Subcutaneous abdominal adipose tissue (tissue), 5 donors: ENCODE results near the gene PGM2L1.
"Not testable (repeated sequence)": the region's sequence is repeated elsewhere in the genome, so short reads cannot be mapped to it uniquely, and the experiment has no call there.

Experiments
- H3K27ac ChIP-seq: one replicate; pipeline ENCODE4 v1.7.0; 2013; ENCODE audit warnings: low read depth, mild to moderate bottlenecking, inconsistent platforms, low read length, moderate library complexity
- H3K27me3 ChIP-seq, 5 donors: one replicate each; pipeline ENCODE4 v1.7.0; 2013; ENCODE audit warnings: low read length in 5 of 5, inconsistent platforms in 1 of 5; ENCODE audit not compliant: control insufficient read depth in 5 of 5, insufficient read depth in 4 of 5
- H3K36me3 ChIP-seq, 5 donors: one replicate each; pipeline ENCODE4 v1.7.0; 2013; ENCODE audit warnings: low read length in 5 of 5; ENCODE audit not compliant: control insufficient read depth in 5 of 5, insufficient read depth in 5 of 5
- H3K4me1 ChIP-seq, 5 donors: one replicate each; pipeline ENCODE4 v1.7.0; 2013; ENCODE audit warnings: low read length in 5 of 5, mild to moderate bottlenecking in 3 of 5, moderate library complexity in 1 of 5; ENCODE audit not compliant: control insufficient read depth in 5 of 5, insufficient read depth in 5 of 5
- H3K4me3 ChIP-seq, 5 donors: one replicate each; pipeline ENCODE4 v1.7.0; 2013; ENCODE audit warnings: low read length in 5 of 5, low read depth in 1 of 5
- H3K9ac ChIP-seq, 5 donors: one replicate each; pipeline ENCODE4 v1.7.0; 2013; ENCODE audit warnings: low read length in 5 of 5, mild to moderate bottlenecking in 4 of 5, moderate library complexity in 3 of 5
- H3K9me3 ChIP-seq, 5 donors: one replicate each; pipeline ENCODE4 v1.7.0; 2013; ENCODE audit warnings: low read length in 5 of 5; ENCODE audit not compliant: control insufficient read depth in 5 of 5
- donor health status: healthy.
- donor health status: healthy.
- donor health status: healthy.
- donor health status: healthy.
- donor health status: healthy.

Gene PGM2L1

GRCh38 chr11:74347381-74347780 lies 50.9 kb downstream of the PGM2L1 start:
- peaks cover 0 to 7% (median 0%) of the 10 kb centered on the region in 5 donors for H3K36me3 ChIP-seq
- no peak overlapping the region for H3K9ac ChIP-seq
- no peaks in the 10 kb centered on the region for H3K27me3 ChIP-seq
- H3K4me3 ChIP-seq, result no peak overlapping the region
- no peaks in the 10 kb centered on the region for H3K9me3 ChIP-seq
- H3K27ac ChIP-seq, result no peak overlapping the region
- H3K4me1 ChIP-seq, result no peaks in the 10 kb centered on the region

GRCh38 chr11:74345420-74345819 lies 52.8 kb downstream of the PGM2L1 start:
- H3K9ac ChIP-seq, result no peak overlapping the region
- H3K27me3 ChIP-seq, result no peaks in the 10 kb centered on the region
- no peak overlapping the region for H3K4me3 ChIP-seq
- H3K4me1 ChIP-seq, result peaks cover 0 to 4% (median 0%) of the 10 kb centered on the region in 5 donors
- no peaks in the 10 kb centered on the region for H3K9me3 ChIP-seq
- H3K27ac ChIP-seq, result no peak overlapping the region
- peaks cover 0 to 9% (median 0%) of the 10 kb centered on the region in 5 donors for H3K36me3 ChIP-seq

- Histone ChIP-seq H3K36me3 (peaks cover 0 to 9% (median 6%) of the 10 kb centered on the region in 5 donors), H3K4me1 (peaks cover 0 to 4% (median 0%) of the 10 kb centered on the region in 5 donors), H3K4me3 (no peak overlapping the region), H3K27me3 (no peaks in the 10 kb centered on the region), H3K27ac (no peak overlapping the region), H3K9me3 (no peaks in the 10 kb centered on the region), H3K9ac (no peak overlapping the region)
Measured at GRCh38 chr11:74341921-74342320, 56.3 kb downstream of the PGM2L1 start.

GRCh38 chr11:74339619-74340018 lies 58.6 kb downstream of the PGM2L1 start:
- peaks cover 0 to 4% (median 0%) of the 10 kb centered on the region in 5 donors for H3K4me1 ChIP-seq
- no peak overlapping the region for H3K9ac ChIP-seq
- H3K4me3 ChIP-seq, result no peak overlapping the region
- no peaks in the 10 kb centered on the region for H3K27me3 ChIP-seq
- H3K36me3 ChIP-seq, result peaks cover 0 to 9% (median 5%) of the 10 kb centered on the region in 5 donors
- H3K9me3 ChIP-seq, result no peaks in the 10 kb centered on the region
- no peak overlapping the region for H3K27ac ChIP-seq

GRCh38 chr11:74338963-74339362 lies 59.3 kb downstream of the PGM2L1 start:
- Histone ChIP-seq H3K9me3 (no peaks in the 10 kb centered on the region), H3K4me1 (peaks cover 0 to 4% (median 0%) of the 10 kb centered on the region in 5 donors), H3K9ac (no peak overlapping the region), H3K36me3 (peaks cover 0 to 9% (median 5%) of the 10 kb centered on the region in 5 donors), H3K27me3 (no peaks in the 10 kb centered on the region), H3K4me3 (no peak overlapping the region), H3K27ac (no peak overlapping the region)

- Histone ChIP-seq H3K9ac (no peak overlapping the region), H3K4me1 (no peaks in the 10 kb centered on the region), H3K36me3 (peaks cover 0 to 6% (median 0%) of the 10 kb centered on the region in 5 donors), H3K27ac (no peak overlapping the region), H3K4me3 (no peak overlapping the region), H3K27me3 (no peaks in the 10 kb centered on the region), H3K9me3 (no peaks in the 10 kb centered on the region)
Measured at GRCh38 chr11:74333193-74333592, 65.0 kb downstream of the PGM2L1 start.

GRCh38 chr11:74332291-74332690 lies 65.9 kb downstream of the PGM2L1 start:
- peaks cover 0 to 2% (median 0%) of the 10 kb centered on the region in 5 donors for H3K4me1 ChIP-seq
- H3K9me3 ChIP-seq, result no peaks in the 10 kb centered on the region
- H3K4me3 ChIP-seq, result no peak overlapping the region
- H3K9ac ChIP-seq, result no peak overlapping the region
- H3K27me3 ChIP-seq, result no peaks in the 10 kb centered on the region
- peaks cover 0 to 3% (median 0%) of the 10 kb centered on the region in 5 donors for H3K36me3 ChIP-seq
- H3K27ac ChIP-seq, result no peak overlapping the region

GRCh38 chr11:74331000-74331399 lies 67.2 kb downstream of the PGM2L1 start:
- not testable (repeated sequence) for H3K36me3 ChIP-seq, H3K9ac ChIP-seq, H3K27me3 ChIP-seq, H3K9me3 ChIP-seq, H3K27ac ChIP-seq, H3K4me3 ChIP-seq
- peaks cover 7 to 14% (median 11%) of the 10 kb centered on the region in 5 donors for H3K4me1 ChIP-seq

GRCh38 chr11:74330075-74330858 lies 68.0 kb downstream of the PGM2L1 start:
- no peaks in the 10 kb centered on the region for H3K27me3 ChIP-seq
- no peak overlapping the region for H3K27ac ChIP-seq

GRCh38 chr11:74327076-74327475 lies 71.2 kb downstream of the PGM2L1 start:
- Histone ChIP-seq H3K36me3 (no peaks in the 10 kb centered on the region), H3K4me3 (no peak overlapping the region), H3K9ac (no peak overlapping the region), H3K9me3 (no peaks in the 10 kb centered on the region), H3K27ac (no peak overlapping the region), H3K27me3 (no peaks in the 10 kb centered on the region), H3K4me1 (peaks cover 17 to 35% (median 31%) of the 10 kb centered on the region in 5 donors)

More at GRCh38 chr11:74330075-74330858, 68.0 kb downstream of the PGM2L1 start:
- Histone ChIP-seq H3K36me3 (no peaks in the 10 kb centered on the region), H3K4me3 (no peak overlapping the region), H3K4me1 (peaks cover 14 to 22% (median 18%) of the 10 kb centered on the region in 5 donors), H3K9ac (no peak overlapping the region), H3K9me3 (no peaks in the 10 kb centered on the region)
